ENCODE data around the gene GIMAP5.
"Not testable (repeated sequence)": the region's sequence is repeated elsewhere in the genome, so short reads cannot be mapped to it uniquely, and the experiment has no call there.

The GIMAP5 gene

DNA sequence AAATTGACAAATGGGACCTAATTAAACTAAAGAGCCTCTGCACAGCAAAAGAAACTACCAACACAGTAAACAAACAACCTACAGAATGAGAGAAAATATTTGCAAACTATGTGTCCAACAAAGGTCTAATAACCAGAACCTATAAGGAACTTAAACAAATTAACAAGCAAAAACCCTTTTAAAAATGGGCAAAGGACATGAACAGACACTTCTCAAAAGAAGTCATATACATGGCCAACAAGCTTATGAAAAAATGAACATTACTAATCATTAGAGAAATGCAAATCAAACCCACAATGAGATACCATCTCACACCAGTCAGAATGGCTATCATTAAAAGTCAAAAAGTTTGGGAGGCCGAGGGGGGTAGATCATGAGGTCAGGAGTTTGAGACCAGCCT is 36.9 kb downstream of the GIMAP5 start:
- not testable (repeated sequence) for DNase-seq (ENCODE audit: low read depth in 2 of 2)

DNA sequence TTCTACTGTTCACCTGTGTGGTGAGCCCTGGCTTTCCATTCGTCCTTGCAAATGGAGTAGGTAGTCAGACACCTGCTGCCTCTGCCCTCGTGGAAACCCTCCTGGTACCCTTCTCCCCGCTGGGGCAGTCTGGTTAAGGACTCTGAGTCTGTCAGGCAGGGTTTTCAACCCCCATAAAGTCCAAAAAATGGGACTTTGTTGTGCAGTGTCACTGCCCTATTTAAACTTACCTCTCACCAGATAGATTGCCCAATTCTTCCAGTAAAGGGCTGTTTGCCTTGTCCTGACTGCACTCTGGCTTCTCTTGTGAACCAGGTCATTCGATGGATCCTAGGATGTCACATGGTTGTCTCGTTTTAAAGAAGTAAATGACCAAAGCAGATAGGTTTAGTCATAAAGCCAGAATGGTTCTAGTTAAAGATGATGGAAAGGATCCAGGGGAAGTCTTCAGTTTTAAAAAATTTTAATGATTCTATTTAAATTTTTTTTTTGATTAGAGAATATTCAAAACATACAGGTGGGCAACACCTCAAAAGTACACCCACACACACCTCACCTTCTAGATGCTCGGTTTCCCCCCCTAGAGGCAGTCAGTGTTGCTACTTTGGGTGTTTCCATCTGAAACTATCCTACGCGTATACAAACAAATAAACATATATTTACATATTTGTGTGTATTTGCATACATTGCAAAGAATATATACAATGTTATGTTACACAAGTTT is 41.0 kb downstream of the GIMAP5 start:
- no peak for DNase-seq (ENCODE audit: low read depth in 2 of 2)

DNA sequence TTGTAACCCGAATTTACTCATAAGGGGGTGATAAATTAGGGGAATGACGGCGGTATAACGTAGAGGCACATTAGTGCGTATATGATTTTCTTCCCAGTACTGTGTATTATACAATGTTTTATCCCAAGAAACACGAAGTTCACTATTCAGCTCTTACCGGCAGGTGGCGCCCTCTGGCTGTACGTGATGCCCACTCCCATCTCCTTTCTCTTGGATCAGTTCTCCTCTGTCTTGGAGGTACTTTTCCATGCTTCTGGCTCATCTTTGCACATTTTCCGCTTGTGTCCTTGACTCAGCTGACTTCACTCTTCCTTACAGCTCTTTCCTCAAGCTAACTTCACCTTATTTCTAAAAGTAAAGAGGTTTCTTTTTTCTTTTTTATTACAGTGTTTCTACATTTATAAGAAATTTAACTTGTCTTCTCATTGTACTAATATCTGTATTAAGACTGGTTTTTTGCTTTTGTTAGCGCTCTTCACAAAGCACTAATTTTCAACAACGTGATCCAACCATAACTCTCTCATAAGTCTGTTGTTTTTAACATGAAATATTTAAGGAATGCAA is 41.6 kb downstream of the GIMAP5 start:
- DNase-seq (ENCODE audit: low read depth in 2 of 2): peak; percentile 37 to 44

DNA sequence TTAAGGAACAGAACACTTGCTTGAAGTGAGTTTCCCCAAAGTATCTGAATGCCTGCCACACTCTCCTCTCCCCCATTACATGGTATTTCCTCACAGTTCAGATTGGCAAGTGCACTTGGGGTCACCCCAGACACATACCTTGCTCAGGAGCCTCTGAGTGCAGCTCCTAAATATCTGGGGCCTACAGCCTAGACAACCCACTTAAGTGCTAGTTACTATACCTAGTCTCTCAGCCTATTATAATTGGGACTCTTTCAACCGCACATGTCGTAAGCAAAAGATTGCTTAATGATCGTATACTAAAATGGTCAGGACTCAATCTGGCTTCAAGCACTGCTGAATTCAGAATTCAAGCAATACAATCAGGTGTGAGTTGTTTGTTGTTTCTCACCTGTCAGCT is 43.1 kb downstream of the GIMAP5 start:
- no peak for DNase-seq (ENCODE audit: low read depth in 2 of 2)

DNA sequence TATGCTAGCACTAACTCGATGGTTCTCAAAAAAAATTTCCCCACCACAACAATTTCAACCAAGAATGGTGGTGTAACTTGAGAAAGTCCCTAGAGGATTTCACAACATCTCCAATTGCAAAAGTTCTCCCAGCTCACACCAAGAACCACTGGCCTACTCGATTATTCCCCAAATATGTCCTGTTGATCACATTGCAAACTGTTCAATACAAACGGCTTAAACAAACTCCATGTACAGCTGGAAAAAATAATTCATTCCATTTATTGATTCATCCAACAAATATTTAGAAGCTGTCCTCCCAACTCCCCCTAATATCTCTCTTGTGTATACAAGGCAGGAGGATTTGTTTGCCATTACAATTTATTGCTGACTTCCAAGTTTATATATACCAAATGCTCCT is 43.9 kb downstream of the GIMAP5 start:
- no peak for DNase-seq (ENCODE audit: low read depth in 2 of 2)

DNA sequence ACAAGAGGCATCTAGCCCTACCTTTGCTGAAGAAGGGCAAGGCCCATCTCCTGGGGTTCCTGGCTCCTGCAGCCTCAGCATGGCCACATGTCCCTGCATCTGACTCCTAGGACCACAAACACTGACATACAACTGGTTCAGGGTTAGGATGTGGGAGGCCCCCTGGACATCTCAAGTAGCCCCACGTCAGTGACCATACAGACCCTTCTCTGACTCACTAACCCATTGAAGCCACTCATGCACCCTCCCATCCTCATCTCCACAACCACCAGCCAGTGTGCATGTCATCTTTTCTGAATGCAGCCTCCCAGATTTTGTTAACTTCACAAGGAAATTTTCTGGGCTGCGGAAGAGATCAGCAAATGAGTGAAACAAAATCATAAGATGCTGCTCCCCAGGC is 44.7 kb downstream of the GIMAP5 start:
- DNase-seq (ENCODE audit: low read depth in 2 of 2): no peak

DNA sequence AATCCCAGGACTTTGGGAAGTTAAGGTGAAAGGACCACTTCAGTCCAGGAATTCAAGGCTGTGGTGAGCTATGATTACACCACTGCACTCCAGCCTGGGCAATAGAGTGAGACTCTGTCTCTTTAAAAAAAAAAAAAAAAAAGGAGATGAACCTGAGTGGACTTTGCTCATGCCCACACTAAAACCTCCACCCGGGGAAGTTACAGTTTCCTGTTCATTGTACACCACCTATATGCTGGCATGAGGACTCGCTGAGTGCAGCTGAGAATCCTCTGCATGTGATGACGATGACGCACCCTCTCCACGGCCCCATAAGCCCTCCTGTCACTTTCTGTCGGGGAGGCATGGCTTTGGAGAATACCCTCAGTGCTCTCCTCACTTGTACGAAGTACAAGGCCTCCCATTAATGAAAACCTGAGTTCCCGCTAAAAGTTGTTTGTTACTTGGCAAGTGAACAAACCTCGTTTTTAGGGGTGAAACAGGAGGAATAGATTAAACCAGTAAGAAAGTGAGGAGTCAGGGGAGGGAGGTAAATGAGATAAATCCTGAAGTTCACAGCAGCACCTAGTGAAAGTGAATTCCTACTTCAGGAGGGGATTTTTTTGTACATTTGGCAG is 47.0 kb downstream of the GIMAP5 start:
- DNase-seq (ENCODE audit: low read depth in 2 of 2): no peak

DNA sequence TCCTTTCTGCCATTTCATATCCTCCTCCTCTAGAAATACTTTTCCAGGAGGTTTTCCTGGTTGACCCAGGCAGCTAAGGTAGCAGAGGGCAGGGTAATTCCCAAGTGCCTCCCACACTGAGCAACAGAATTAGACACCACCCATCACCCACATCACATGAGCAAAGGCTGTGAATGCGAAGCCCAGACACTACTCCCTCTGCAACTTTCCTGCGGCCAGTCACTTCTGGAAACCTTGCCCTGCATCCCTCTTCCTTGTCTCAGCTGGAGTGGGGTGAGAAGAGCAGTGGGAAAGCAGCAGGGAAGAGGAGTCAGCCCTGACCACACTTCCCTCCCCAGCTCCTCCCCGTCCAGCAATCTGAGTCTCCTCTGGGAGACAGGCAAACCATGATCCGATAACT is 47.7 kb downstream of the GIMAP5 start:
- DNase-seq (ENCODE audit: low read depth in 2 of 2): no peak

DNA sequence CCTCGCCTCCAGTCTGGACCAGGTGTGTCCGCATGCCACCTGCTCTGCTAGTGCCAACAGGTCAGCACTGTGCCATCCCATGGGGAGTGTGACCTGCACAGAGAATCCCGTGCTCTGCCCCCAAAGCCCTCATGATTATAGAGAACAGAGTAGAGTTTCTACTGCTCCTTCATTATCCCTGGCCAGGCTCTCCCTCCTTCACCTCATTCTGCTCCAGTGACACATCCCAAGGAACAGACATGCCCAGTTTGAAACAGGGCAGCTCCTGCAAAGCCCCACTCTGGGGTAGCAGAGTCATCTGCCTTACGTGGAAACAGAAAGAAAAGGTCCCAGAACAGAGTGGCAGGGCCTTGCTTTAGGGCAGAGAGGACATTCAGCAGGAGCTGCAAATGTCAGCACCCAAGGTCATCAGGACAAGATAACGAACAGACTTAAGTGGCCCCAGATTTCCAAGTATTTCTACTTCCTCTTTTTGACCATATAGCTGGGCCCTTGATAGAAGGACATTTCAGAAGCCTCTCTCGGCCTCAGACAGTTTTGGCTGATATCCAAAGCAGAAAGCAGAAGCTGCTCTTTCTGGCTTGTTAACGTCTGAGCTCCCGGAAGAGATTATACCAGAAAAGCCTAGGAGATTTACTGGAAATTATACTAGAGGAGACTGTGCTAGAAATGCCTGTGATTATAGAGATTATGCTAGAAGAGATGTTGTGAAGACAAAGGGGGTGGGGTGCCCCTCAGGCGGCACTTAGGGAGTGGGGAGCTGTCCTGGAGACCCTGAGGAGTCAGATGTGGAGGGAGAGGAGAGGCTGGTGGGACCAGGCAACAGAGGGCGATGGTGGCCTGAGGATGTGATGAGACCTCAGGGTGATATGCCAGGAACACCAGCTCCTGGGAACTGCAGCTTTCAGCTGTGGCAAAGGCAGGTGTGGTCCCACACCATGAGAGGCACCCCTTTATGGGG is 50.4 kb downstream of the GIMAP5 start:
- DNase-seq (ENCODE audit: low read depth in 2 of 2): no peak

DNA sequence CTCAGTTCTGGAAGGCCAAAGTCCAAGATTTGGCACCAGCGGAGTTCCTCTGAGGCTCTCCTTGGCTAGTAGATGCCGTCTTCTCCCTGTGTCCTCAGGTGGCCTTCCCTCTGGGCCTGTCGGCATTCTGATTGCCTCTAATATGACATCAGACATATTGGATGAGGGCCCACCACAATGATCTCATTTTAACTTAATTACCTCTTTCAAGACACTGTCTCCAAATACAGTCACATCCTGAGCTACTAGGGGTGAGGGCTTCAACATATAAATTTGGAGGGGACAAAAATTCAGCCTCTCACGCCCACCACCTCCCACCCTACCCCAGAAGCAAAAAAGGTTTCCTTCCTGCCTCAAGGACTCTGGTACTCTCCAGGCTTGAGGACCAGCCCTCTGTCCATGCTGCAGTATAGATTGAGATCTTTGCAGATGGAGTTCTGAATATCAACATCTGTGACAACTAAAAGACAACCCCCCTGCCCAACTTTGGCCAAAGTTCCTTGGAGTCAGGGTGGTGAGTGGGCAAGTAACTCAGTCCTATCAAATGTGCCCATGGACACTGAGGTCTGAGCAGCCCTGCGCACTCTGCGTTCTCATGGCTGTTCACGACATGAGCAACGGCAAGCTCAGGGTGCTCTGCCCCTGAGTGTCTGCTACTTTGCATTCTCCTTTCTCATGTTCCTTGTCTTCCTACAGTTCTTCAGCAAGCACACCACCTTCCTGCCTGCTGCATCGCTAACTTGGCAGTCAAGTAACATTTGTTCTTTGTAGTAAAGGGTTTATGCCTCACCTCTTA is 51.5 kb downstream of the GIMAP5 start:
- DNase-seq (ENCODE audit: low read depth in 2 of 2): no peak

DNA sequence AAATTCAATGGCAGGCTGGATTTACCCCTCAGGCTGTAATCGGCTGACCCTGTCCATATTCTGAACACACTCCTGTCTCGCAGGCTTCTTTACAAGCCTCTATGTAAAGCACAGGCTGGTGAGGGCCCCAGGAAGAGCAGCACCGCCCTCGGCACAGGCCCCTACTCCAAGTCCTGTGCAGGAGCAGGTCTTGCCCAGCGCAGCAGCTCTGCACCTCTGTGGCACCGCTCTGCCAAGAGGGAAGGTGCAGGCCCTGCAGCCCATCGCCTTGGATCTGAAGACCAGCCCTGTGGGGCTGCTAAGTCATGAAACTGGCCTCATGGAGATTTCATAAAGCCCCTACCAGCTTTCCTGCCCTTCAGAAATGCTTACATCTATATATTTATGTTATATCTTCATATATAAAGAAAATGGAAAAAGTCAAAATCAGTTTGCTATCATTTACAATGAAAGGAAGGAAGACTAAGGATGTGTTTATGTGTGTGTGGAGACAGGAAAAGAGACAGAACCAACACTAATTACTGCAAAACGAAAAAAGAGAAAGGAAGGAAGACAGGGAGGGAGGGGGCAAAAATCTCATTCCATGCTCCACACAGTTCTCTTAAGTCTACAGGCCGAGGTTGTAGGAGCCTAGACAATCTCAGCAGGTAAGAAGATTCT is 53.3 kb downstream of the GIMAP5 start:
- no peak for DNase-seq (ENCODE audit: low read depth in 2 of 2)

DNA sequence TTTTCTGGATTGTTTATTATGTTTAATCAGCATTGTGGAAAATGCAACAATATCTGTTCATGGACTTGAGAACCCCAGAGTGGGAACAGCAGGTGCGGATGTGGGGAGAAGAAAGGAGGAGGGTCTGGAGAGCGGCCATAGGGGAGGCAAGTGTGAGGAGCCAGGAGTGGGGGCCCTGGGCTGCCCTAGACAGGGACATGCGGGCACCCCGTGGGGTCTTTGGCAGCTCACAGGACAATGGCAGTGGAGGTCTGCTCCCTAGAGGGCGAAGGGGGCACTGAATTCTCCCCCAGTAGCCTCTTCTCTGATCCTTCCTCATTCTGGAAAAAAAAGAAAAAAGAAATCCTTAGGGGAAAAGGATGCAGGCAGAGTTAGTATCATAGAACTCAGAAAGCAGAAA is 54.1 kb downstream of the GIMAP5 start:
- DNase-seq (ENCODE audit: low read depth in 2 of 2): no peak

DNA sequence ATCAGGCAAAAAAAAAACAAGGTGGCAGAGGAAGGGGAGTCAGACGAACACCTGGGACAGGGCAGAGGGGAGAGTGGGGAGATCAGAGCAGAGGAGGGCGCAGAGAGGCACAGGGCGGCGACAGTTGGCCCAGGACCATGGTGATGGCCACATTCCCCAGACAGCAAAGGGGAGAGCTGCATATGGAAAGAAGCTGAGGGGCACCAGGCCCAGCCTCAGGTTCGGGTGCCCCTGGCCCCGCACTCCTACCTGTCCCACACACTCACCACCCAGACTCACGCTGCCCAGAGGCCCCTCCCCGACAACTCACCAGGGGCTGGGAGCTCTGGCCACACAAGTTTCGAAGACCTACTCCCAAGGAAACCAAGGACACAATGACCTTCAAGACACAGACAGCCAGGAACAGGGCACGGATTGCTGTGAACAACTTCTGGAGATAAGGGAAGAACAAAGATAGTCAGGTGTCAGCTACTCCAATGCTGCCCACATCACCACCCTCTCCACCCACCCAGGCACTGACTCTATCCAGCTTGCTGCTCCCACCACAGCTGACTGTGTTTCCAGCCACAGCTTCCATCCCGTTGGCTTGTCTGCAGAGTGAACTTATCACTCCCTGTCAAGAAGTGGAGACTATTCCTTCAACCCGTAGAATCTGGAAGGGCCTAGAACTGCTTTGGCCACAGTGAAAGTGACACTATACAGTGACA is 54.7 kb downstream of the GIMAP5 start:
- no peak for DNase-seq (ENCODE audit: low read depth in 2 of 2)
